ENCODE measurements around the gene GNB1L. TPM values are rescaled to one million over a fixed set of nuclear protein-coding genes. Genes with fewer than 3 reads are reported as not detected.

Gene GNB1L
- total RNA-seq, 4 donors from 2014 or later = 4.6 to 8.7 (median 6.8) TPM

- Histone ChIP-seq H3K9me3 (no peaks in the 10 kb centered on the region), H3K27ac (replicated peaks in 1 of 4) (no peak overlapping the region), H3K36me3 (no peaks in the 10 kb centered on the region), H3K4me1 (no peaks in the 10 kb centered on the region), H3K27me3 (no peaks in the 10 kb centered on the region), H3K4me3 (no peak overlapping the region)
- intact Hi-C loops (cut with DNase I) = no loop called here
- WGBS = 90% methylated on average over 7 of the region's 7 CpGs
- no peak for TF ChIP-seq POLR2AphosphoS5 (IDR thresholded peaks at IDR 0.05)
- TF ChIP-seq, protein P1, sequence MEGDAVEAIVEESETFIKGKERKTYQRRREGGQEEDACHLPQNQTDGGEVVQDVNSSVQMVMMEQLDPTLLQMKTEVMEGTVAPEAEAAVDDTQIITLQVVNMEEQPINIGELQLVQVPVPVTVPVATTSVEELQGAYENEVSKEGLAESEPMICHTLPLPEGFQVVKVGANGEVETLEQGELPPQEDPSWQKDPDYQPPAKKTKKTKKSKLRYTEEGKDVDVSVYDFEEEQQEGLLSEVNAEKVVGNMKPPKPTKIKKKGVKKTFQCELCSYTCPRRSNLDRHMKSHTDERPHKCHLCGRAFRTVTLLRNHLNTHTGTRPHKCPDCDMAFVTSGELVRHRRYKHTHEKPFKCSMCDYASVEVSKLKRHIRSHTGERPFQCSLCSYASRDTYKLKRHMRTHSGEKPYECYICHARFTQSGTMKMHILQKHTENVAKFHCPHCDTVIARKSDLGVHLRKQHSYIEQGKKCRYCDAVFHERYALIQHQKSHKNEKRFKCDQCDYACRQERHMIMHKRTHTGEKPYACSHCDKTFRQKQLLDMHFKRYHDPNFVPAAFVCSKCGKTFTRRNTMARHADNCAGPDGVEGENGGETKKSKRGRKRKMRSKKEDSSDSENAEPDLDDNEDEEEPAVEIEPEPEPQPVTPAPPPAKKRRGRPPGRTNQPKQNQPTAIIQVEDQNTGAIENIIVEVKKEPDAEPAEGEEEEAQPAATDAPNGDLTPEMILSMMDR (IDR thresholded peaks at IDR 0.05) = no peak
- TF ChIP-seq POLR2A (IDR thresholded peaks at IDR 0.05; ENCODE audit: low read depth) = no peak
- TF ChIP-seq EP300 (IDR thresholded peaks at IDR 0.05) = no peak
- DNase-seq (ENCODE audit: extremely low spot score) = no peak
Observed at GRCh38 chr22:19825904-19826618, 28.6 kb downstream of the GNB1L start.

DNA sequence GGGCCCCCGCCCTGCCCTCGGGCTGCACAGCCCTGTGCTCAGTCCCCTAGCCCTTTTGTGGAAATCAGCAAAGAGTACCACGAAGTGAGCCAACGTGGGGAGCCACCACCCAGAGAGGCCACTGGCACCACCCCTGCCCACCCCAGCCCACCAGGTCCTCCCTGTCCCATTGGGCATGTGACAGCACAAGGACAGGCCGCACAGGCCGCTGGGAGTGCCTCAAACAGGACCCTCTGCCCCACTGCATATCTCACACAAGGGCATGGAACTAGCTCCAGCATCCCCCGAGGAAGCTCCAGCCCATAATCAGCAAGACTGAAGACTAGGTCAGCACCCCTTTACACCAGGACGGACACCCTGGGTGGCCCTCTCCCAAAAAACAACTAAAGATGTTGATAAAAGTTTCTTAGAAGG is 29.7 kb downstream of the GNB1L start:
- TF ChIP-seq POLR2A (IDR thresholded peaks at IDR 0.05; ENCODE audit: low read depth) (no peak), EP300 (IDR thresholded peaks at IDR 0.05) (no peak), POLR2AphosphoS5 (IDR thresholded peaks at IDR 0.05) (no peak)
- TF ChIP-seq, protein P1 (IDR thresholded peaks at IDR 0.05) = no peak
- 96% methylated on average over 6 of the region's 8 CpGs for WGBS
- Histone ChIP-seq H3K4me1 (no peaks in the 10 kb centered on the region), H3K9me3 (no peaks in the 10 kb centered on the region), H3K4me3 (no peak overlapping the region), H3K36me3 (peaks cover 0 to 9% (median 5%) of the 10 kb centered on the region in 4 donors), H3K27me3 (no peaks in the 10 kb centered on the region), H3K27ac (replicated peaks in 1 of 4) (no peak overlapping the region)
- intact Hi-C loops (cut with DNase I) = no loop called here
- no peak for DNase-seq (ENCODE audit: extremely low spot score)

- H3K4me3 ChIP-seq = no peak overlapping the region
- DNase-seq (ENCODE audit: extremely low spot score) = no peak
- peaks cover 0 to 14% (median 6%) of the 10 kb centered on the region in 4 donors for H3K36me3 ChIP-seq
- H3K9me3 ChIP-seq = no peaks in the 10 kb centered on the region
- H3K4me1 ChIP-seq = no peaks in the 10 kb centered on the region
- H3K27me3 ChIP-seq = no peaks in the 10 kb centered on the region
- TF ChIP-seq EP300 (IDR thresholded peaks at IDR 0.05) (no peak), POLR2AphosphoS5 (IDR thresholded peaks at IDR 0.05) (no peak), POLR2A (IDR thresholded peaks at IDR 0.05; ENCODE audit: low read depth) (no peak)
- TF ChIP-seq, protein P1 (IDR thresholded peaks at IDR 0.05) = no peak
- no peak overlapping the region for H3K27ac ChIP-seq (replicated peaks in 1 of 4)
- 85% methylated on average over 16 of the region's 16 CpGs for WGBS
- intact Hi-C loops (cut with DNase I) = no loop called here
Observed at GRCh38 chr22:19824212-19824925, 30.3 kb downstream of the GNB1L start.

GRCh38 chr22:19823902-19824211 is 30.8 kb downstream of the GNB1L start:
- Histone ChIP-seq H3K36me3 (peaks cover 0 to 15% (median 6%) of the 10 kb centered on the region in 4 donors), H3K4me1 (no peaks in the 10 kb centered on the region), H3K4me3 (no peak overlapping the region), H3K9me3 (no peaks in the 10 kb centered on the region), H3K27me3 (no peaks in the 10 kb centered on the region), H3K27ac (replicated peaks in 1 of 4) (no peak overlapping the region)
- TF ChIP-seq POLR2AphosphoS5 (IDR thresholded peaks at IDR 0.05) = no peak
- TF ChIP-seq, protein P1 (IDR thresholded peaks at IDR 0.05) = no peak
- TF ChIP-seq POLR2A (IDR thresholded peaks at IDR 0.05; ENCODE audit: low read depth) = no peak
- TF ChIP-seq EP300 (IDR thresholded peaks at IDR 0.05) = no peak
- WGBS = 93% methylated on average over 9 of the region's 9 CpGs
- no peak for DNase-seq (ENCODE audit: extremely low spot score)
- intact Hi-C loops (cut with DNase I) = no loop called here

Measured in esophagus muscularis mucosa (tissue), 4 donors.